Measurements from ENCODE around the gene SIGLEC9. TPM values are rescaled to one million over a fixed set of nuclear protein-coding genes. Genes with fewer than 3 reads are reported as not detected.
"Not testable (repeated sequence)": the region's sequence is repeated elsewhere in the genome, so short reads cannot be mapped to it uniquely, and the experiment has no call there.

SIGLEC9 gene
- total RNA-seq, 1 donor from 2014 or later = 1.7 TPM

GRCh38 chr19:51137792-51138425, 13.2 kb downstream of the SIGLEC9 start:
- intact Hi-C loops (cut with DNase I) = no loop called here
- ATAC-seq (ENCODE audit: poor library complexity) = no peak
- no peak for DNase-seq

DNA sequence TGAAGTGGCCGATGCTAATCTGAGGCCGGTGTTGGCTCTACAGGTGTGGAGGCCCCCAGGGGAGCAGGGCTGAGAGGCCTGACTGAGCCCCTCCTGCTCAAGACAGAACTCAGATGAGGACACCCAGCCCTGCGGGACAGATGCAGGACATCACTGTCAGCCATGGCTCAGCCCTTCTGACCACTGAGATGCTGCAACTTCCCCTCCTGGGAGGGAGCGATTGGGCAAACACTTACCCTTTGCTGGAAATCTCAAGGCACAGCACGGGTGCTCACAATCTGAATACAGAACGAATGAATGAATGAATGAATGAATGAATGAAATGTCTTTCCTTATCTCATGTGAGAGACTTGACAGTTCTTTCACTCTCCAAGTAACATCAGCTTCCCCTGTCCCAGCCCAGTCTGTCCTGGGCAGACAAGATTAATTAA, 13.9 kb downstream of the SIGLEC9 start:
- ATAC-seq (ENCODE audit: poor library complexity) (peak; percentile 70), DNase-seq (peak; percentile 78)
- intact Hi-C loops (cut with DNase I) = no loop called here

- ATAC-seq (ENCODE audit: poor library complexity) = peak; percentile 51
These were observed 14.8 kb downstream of the SIGLEC9 start for GRCh38 chr19:51139299-51140014.

DNA sequence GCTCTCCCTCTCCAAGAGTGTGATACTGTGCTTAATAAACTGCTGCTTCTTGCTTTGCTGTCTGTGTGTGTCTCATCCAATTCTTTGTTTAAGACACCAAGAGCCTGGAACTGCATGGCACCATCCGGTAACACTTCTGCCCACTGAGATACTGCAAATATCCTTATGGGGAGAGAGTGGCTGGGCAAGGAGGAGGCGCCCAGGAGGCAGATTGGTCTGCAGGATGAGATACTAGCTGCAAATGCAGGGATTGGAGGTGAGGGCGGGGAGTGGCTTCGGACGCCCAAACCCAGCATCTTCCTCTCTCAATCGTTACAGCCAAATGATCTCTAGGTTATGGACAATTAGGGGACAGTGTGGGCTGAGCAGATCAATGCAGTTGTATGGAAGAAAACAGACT, 15.7 kb downstream of the SIGLEC9 start:
- no peak for ATAC-seq (ENCODE audit: poor library complexity)
- DNase-seq = no peak
- intact Hi-C loops (cut with DNase I) = no loop called here

More at GRCh38 chr19:51139299-51140014, 14.8 kb downstream of the SIGLEC9 start:
- intact Hi-C loops (cut with DNase I) = no loop called here
- no peak for DNase-seq

- no peak for DNase-seq
- intact Hi-C loops (cut with DNase I) = no loop called here
- ATAC-seq (ENCODE audit: poor library complexity) = no peak
These were observed 16.5 kb downstream of the SIGLEC9 start for GRCh38 chr19:51141181-51141580.

- intact Hi-C loops (cut with DNase I) = no loop called here
- peak; percentile 62 for ATAC-seq (ENCODE audit: poor library complexity)
- peak; percentile 72 for DNase-seq
These were observed 17.4 kb downstream of the SIGLEC9 start, which contains the start of gene SIGLEC7 for GRCh38 chr19:51142119-51142518. TSS of gene SIGLEC7 (plus strand) at chr19:51142301. CDS start at chr19:51142370, 69 bp downstream.

DNA sequence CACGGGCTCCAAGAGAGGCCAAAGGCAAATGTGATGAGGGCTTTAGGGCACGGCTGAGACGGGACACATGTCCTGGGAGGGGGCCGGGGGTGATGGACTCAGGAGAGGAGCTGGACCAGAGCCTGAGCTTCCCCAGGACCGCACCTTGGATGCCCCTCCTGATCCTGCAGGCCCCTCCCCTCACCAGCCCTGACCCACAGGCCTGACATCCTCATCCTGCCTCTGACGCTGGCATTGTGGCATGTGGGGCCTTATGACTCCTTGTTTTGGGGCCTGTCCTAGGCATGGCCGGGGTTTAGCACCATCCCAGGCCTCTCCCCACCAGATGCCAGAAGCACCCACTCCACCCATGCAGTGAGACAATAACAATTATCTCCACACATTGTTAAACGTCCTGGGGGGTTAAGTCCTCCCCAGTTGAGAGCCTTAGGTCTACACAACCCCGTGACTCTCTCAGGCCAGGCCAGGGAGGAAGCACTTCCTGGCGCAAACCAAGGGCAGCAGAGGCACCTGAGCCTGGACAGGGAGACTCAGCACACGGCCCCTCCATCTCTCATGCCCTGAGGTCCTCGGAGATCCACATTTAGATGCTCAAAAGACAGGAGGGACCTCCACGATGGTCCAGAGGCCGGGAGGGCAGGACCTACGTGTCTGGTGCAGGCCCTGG, 18.2 kb downstream of the SIGLEC9 start:
- DNase-seq; ATAC-seq (ENCODE audit: poor library complexity); intact Hi-C loops (cut with DNase I): not testable (repeated sequence)

DNA sequence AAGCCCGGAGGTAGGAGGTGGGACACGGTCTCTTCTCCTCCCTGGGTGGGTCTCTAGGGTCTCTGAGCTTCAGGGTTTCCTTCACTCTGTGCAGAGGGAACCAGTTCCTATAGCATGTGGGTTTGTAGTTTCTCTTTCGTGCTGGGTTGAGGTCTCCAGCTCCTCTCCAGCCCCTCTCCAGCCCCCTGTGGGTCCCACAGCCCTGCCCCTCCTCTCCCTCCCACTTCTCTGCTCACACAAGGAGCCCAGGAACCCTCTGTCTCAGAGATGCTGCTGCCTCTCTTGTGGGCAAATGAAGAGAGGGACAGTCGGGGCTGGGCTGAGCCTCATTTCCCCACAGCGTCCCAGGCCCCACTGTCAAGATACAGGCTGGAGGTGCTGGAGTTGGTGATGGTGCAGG, 18.8 kb downstream of the SIGLEC9 start:
- intact Hi-C loops (cut with DNase I) = no loop called here
- no peak for DNase-seq
- no peak for ATAC-seq (ENCODE audit: poor library complexity)

DNA sequence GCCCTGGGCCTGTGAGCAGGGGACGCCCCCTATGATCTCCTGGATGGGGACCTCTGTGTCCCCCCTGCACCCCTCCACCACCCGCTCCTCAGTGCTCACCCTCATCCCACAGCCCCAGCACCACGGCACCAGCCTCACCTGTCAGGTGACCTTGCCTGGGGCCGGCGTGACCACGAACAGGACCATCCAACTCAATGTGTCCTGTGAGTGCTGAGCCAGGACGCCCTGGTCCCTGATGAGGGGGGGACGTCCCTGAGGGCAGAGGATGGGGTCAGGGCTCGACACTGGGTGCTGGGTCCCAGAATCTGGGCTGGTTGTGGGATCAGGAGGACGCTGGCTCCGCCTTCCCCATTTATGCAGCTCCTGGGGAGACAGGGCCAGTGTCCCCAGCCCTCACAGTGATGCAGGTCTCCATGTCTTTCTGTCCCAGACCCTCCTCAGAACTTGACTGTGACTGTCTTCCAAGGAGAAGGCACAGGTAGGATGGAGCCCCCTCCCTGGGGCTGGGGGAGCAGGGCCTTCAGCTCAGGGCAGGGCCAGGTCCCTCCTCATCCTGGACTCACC, 19.9 kb downstream of the SIGLEC9 start:
- intact Hi-C loops (cut with DNase I) = no loop called here
- DNase-seq (no peak), ATAC-seq (ENCODE audit: poor library complexity) (no peak)

- intact Hi-C loops (cut with DNase I) = no loop called here
- DNase-seq (no peak), ATAC-seq (ENCODE audit: poor library complexity) (no peak)
These were observed 21.3 kb downstream of the SIGLEC9 start for GRCh38 chr19:51145916-51146493.

GRCh38 chr19:51146751-51147150, 22.0 kb downstream of the SIGLEC9 start:
- DNase-seq (no peak), ATAC-seq (ENCODE audit: poor library complexity) (no peak)
- intact Hi-C loops (cut with DNase I) = no loop called here

DNA sequence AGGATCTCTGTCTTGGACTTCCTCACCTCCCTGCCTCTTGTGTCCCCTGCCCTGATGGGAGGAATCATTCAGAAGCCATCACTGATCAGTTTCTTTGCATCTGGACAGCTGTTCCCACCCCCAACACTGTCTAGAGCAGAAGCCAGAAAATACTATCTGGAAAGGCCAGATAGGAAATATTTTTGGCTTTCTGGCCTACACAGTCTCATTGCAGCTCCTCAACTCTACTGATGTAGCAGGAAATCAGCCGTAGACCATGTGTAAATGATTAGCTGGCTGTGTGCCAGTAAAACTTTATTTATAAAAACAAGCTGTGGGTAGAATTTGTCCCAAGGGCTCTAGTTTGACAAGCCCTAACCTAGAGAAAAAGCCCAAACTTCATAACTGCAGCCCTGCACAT, 23.0 kb downstream of the SIGLEC9 start:
- ATAC-seq (ENCODE audit: poor library complexity) = no peak
- intact Hi-C loops (cut with DNase I) = no loop called here

DNA sequence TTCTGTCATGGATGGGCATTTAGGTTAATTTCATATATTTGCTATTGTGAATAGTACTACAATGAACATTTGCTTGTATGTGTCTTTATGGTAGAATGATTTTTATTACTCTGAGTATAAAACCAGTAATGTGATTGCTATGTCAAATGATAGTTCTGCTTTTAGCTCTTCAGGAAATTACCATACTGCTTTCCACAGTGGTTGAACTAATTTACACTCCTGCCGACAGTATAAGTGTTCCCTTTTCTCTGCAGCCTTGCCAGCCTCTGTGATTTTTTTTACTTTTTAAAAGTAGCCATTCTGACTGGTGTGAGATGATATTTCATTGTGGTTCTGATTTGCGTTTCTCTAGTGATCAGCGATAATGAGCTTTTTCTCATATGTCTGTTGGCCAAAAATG, 23.9 kb downstream of the SIGLEC9 start:
- no peak for ATAC-seq (ENCODE audit: poor library complexity)
- intact Hi-C loops (cut with DNase I) = no loop called here

More for the DNA sequence above, 23.0 kb downstream of the SIGLEC9 start:
- no peak for DNase-seq

GRCh38 chr19:51150627-51151026, 25.9 kb downstream of the SIGLEC9 start:
- DNase-seq = no peak
- ATAC-seq (ENCODE audit: poor library complexity) = no peak
- intact Hi-C loops (cut with DNase I) = no loop called here

More for the DNA sequence above, 23.9 kb downstream of the SIGLEC9 start:
- DNase-seq = no peak

DNA sequence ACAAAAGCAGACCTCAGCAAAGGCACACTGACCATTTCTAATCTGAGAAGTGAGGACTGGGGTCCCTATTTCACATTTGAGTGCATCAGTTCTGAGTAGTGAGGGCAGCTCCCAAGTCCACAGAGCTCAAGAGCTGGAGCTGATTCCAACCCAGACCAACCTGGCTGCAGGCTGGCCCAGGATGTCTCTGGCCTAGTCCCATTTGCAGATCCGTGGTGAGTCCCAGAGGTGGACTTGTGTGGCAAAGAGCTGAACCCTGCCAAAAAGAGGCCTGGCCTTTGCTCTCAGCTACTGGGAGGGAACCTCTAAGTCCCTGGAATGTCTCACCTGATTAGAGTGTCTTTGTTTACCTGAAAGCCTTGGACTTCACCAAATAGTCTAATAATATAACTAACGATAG, 32.0 kb downstream of the SIGLEC9 start:
- no peak for ATAC-seq (ENCODE audit: poor library complexity)
- no peak for DNase-seq
- intact Hi-C loops (cut with DNase I) = no loop called here

- DNase-seq (no peak), ATAC-seq (ENCODE audit: poor library complexity) (no peak)
- intact Hi-C loops (cut with DNase I) = no loop called here
These were observed 32.6 kb downstream of the SIGLEC9 start for GRCh38 chr19:51157265-51157664.

DNA sequence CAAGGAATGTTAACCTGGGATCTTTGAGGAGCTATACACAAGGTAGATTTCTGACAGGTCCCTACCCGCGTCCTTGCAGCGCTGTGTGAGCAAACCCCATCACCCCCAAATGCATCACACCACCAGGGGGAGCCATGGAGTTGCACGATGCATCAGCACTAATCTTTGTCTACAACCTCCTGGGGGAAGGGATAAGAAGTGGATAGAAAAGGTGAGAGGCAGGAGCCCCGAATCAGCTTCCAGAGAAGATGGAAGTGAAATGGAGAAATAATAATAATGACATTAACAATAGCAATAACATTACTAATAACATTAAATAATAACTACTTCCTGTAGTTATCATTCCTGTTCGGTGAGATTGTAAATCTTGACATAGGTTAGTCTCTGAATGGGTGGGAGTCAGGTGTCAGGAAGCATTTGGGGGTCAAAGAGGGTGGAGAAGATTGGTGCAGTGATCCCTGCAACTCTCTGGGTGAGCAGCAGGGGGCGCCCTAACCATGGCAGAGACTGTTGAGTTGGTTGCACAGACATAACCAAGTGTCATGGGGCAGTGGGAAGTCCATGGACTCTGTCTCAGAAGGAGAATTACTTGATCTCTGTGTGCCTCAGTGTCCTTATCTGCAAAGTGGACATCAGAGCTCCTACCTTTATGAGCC, 33.9 kb downstream of the SIGLEC9 start:
- ATAC-seq (ENCODE audit: poor library complexity) = peak; percentile 56
- DNase-seq = peak; percentile 78
- intact Hi-C loops (cut with DNase I) = no loop called here

GRCh38 chr19:51159656-51160055, 35.0 kb downstream of the SIGLEC9 start:
- DNase-seq (no peak), ATAC-seq (ENCODE audit: poor library complexity) (no peak)
- intact Hi-C loops (cut with DNase I) = no loop called here

GRCh38 chr19:51161266-51161665, 36.6 kb downstream of the SIGLEC9 start:
- DNase-seq (no peak), ATAC-seq (ENCODE audit: poor library complexity) (no peak)
- intact Hi-C loops (cut with DNase I) = no loop called here
